GM15510 (cell line): ENCODE results near the gene CBY3.

Source experiments
- POLR2A ChIP-seq: IDR thresholded peaks from 3 replicates; pipeline ENCODE4 v1.6.1; 2011; ENCODE audit warnings: borderline replicate concordance; ENCODE audit not compliant: insufficient read length; ENCODE audit errors: extremely low read depth

CBY3 gene

GRCh38 chr5:179680780-179681401, at the start of gene CBY3:
Gene CBY3, minus strand, starts transcription at chr5:179681034. Its CDS starts 116 bp downstream, at chr5:179680918.
- no peak for TF ChIP-seq POLR2A

DNA sequence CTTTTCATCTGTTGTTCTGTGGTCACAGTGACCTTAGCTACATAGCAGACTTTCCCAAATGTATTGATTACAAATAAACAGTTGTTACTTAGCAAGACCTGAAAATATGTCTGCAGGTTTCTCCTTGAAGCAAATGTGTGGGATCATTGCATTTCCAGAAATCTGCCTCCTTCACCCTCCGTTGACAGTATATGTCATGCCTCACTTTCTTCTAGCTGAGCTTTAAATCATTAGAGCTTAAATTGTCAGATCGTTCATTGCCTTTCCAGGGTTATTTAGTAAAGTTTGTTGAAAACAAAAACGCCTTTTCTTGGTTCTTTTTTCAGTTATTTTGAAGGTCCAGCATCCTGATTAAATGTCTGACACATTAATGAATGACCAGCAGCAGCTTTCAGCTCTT, 49.5 kb upstream of the CBY3 start:
- TF ChIP-seq POLR2A = no peak

- TF ChIP-seq POLR2A = no peak
Observed at GRCh38 chr5:179729727-179730126, 48.9 kb upstream of the CBY3 start.

DNA sequence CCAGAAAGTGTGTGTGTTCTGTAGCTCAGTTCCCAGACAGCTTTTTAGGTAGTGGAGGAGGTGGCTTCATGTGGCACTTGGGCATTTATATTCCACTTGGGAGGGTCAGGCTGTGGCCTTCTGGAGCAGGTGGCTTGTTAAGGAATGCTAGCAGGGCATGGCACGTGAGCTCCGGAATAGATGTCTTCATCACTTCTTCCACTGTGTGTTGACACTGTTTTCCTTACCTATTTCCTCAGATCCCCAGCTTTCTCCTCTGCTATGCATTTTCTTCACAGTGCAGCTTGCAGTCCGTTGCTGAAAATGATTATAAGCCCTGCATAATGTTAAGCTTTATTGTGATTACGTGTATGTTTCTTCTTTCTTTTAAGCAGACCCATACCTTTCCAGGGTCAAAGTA, 48.5 kb upstream of the CBY3 start:
- no peak for TF ChIP-seq POLR2A

DNA sequence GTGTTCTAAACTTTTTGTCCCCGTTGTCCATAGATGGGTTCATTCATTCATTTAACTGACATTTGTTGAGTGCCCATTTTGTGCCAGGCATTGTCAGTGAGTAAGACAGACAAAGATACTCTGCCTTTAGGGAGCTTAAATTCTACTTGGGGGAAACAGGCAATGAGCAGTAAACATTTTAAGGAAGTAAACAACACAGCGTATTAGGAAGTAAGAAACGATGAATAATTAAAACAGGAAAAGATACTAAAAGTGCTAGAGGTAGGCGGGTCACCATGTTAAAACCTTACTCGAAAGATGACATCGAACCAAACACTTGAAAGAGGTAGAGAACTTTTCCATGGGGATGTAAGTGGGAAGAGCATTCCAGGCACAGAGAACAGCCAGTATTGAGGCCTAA, 46.3 kb upstream of the CBY3 start:
- TF ChIP-seq POLR2A = no peak

DNA sequence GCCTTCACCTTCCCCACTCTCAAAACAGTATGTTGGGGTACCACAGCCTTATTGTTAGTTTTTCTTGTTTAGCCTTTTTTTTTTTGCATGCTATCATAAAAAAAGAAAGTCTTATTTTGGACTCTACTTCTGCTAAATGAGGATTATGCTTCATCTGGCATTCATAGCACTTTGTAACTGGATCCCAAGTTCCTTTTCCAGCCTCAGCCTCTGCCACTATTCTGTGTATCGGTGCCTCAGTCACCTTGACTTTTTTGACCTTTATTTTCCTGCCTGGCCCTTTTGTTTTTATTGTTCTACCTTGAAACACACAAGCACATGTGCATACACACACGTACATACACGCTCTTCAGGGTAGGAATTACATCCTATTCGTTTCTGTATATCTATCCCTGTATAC, 43.3 kb upstream of the CBY3 start:
- no peak for TF ChIP-seq POLR2A

- no peak for TF ChIP-seq POLR2A
Observed at GRCh38 chr5:179720222-179720621, 39.4 kb upstream of the CBY3 start.

- TF ChIP-seq POLR2A = no peak
Observed at GRCh38 chr5:179716286-179716685, 35.5 kb upstream of the CBY3 start.

DNA sequence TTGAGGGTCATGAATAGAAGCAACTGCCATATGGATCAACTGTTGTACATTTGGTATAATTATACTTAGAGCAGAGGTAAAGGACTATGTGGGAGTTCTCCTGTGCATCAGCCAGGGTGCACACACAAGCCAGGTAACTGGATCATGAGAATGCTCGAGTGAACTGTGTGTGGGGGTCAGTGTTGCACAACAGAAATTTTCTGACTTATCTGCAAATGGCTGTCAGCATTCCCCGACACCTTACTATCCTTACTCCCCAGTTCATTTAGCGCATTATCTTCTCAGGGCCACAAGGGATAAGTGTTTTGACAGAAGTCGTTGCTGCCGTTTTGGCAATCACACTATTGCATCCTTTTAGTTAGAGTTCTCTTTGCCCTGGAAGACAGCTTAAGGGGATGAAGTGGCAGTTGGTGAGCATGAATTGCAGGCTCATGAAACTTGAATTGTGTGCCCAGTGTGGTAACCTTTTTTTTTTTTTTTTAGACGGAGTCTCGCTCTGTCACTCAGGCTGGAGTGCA, 19.6 kb upstream of the CBY3 start:
- no peak for TF ChIP-seq POLR2A

- TF ChIP-seq POLR2A = peak; percentile 17
Observed at GRCh38 chr5:179699616-179700237, 18.9 kb upstream of the CBY3 start.

DNA sequence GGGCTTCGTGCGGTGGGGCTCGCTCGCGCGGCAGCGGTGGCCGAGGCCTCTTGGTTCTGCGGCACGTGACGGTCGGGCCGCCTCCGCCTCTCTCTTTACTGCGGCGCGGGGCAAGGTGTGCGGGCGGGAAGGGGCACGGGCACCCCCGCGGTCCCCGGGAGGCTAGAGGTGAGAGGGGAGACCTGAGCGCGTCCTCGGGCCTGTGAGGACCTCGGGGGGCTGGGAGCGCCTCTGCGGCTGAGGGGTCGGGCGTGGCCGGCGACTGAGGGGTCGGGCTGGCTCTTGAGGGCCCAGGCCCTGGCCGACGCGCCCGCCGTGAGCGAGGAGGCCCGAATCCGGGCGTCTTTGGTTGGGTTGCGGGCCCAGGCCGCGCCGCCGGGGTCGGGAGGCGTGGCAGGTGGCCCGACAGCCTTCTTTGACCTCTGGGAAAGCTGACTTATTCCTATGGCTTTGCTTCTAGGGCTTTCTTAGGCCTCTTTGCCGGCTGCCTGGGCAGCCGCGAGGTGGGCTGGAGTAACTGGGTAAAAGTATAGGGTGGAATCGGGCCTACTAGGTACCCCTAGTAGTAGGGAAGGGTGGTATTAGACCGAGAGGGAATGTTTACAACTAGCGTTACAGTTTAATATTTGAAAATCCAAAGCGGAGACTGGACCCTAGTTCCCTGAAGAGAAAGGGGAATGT, 18.2 kb upstream of the CBY3 start, which contains the start of gene CANX:
Gene CANX (plus strand): TSS at position 33 of the 681 bp plus-strand sequence. CDS start 6,715 bp downstream, outside the sequence.
- TF ChIP-seq POLR2A = peak; percentile 74

DNA sequence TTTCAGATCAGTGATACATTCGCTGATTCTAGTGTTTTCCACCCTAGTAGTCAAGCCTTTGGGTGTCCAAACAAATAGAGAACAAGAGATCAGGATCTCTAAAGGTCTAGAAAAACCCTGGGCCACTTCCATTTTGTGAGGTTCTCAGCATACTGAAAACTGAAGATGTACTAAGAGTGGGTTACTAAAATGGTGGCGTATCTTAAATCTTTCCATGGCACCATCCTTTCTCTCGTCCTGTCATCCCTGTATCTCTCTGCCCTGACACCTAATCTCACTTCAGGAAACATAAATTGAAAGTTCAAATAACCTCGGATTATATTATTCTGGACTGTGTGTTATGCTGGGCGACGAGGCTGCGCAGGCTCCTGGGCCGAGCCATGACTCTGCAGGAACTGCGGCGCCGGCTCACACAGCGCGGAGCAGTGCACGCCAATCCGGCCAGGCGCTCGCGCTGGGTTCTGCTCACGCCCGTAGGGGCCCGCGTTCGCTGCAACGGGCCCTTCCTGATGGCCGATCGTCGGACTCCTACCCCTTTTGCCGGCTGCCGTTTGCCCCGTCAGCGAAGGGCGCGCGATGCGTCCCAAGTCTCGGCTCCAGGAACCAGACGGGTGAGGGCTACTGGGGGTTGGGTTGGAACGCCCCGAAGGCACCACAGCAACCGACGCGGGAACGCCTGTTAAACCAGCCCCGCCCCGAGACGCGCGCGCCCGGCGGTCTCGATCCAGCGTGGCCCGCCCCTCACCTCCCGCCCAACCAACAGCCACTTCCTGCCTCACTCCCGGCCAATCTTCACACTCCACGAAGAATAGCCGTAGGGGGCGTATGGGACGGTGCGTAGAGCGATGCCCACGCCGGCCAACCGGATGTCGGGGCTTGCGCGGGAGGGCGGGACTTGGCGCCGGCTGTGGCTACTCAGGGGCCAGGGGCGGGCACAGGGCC, 17.4 kb upstream of the CBY3 start:
- TF ChIP-seq POLR2A = peak; percentile 80

DNA sequence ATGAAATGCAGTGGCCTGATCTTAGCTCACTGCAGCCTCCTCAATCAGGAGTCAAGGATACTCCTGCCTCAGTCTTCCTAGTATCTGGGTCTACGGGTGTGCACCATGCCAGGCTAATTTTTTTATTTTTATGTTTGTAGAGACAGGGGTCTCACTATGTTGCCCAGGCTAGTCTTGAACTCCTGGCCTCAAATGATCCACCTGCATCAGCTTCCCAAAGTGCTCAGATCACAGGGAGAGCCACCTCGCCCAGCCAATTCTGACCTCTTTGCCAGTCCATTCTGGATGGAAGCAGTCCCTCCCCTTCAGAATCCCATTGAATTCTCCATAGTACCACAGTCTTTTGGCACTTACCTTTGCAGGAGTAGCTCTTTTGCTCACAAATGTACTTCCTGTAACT, 16.3 kb upstream of the CBY3 start:
- no peak for TF ChIP-seq POLR2A

DNA sequence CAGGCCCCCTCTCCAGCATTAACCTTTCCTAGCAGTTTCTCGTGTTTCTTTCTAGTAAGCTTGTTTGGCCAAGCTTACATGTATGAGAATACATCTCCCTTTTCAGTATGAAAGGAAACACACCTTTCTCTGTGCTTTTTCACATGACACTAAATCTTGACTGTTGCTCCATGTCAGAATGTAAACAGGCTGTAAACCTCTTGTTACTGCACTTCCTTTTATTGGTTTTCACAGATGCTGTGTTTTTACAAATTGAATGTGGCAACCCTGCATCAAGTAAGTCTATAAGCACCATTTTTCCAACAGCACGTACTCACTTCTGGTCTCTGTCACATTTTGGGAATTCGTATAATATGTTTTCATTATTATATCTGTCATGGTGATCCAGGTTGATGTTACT, 15.8 kb upstream of the CBY3 start:
- TF ChIP-seq POLR2A = no peak

DNA sequence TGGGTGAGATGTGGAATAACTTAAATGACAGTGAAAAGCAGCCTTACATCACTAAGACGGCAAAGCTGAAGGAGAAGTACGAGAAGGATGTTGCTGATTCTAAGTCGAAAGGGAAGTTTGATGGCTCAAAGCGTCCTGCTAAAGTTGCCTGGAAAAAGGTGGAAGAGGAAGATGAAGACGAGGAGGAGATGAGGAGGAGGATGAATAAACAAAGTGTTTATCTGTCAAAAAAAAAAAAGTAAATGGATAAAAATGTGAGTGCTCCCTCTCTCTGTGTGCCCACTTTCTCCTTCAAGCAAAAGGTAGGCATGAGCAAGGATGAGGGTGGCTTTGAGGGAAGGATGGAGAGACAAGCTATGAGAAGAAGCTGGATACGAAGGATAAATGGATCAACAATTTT, 13.7 kb upstream of the CBY3 start:
- no peak for TF ChIP-seq POLR2A

DNA sequence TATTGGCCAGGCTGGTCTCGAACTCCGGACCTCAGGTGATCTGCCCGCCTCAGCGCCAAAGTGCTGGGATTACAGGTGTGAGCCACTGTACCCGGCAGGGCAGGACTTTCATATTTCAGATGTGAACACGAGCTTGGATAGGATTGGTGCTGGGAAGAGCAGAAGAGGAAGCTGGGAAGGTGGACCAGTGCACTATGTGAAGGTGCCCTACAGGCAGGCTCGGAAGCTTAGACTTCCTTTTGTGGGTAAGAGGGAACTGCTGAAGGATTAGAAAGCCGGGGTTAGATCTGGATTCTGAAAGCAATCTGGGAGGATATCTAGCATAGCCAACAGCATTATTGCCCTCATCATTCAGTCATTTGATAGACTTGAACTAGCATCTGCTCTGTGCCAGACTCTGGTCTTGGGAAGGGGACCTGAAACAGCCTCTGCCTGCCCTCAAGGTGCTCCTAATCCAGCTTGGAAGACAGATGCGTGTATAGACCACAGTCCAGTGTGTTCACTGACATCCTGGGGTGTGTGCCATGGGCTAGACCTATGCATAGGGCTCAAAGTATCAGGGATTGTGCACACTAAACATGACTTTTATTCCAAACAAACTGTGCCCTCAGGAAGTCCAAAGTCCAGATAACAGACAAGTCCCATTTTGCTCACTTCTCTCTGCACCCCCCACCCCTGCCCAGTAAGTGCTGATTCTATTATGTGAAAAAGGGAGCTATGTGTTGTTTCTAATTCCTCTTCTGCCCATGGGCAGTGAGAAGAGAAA, 637 bp downstream of the CBY3 start:
- no peak for TF ChIP-seq POLR2A
